NCI-H2171 treated with DMSO at 0.1 percent for 48 hours (cell line): ENCODE results near the gene KRTAP16-1.
"Not testable (repeated sequence)": the region's sequence is repeated elsewhere in the genome, so short reads cannot be mapped to it uniquely, and the experiment has no call there.

Source experiments
- DNase-seq: peaks from one replicate; lab custom pipeline; 2025; lab: John Stamatoyannopoulos, UW

KRTAP16-1 gene

DNA sequence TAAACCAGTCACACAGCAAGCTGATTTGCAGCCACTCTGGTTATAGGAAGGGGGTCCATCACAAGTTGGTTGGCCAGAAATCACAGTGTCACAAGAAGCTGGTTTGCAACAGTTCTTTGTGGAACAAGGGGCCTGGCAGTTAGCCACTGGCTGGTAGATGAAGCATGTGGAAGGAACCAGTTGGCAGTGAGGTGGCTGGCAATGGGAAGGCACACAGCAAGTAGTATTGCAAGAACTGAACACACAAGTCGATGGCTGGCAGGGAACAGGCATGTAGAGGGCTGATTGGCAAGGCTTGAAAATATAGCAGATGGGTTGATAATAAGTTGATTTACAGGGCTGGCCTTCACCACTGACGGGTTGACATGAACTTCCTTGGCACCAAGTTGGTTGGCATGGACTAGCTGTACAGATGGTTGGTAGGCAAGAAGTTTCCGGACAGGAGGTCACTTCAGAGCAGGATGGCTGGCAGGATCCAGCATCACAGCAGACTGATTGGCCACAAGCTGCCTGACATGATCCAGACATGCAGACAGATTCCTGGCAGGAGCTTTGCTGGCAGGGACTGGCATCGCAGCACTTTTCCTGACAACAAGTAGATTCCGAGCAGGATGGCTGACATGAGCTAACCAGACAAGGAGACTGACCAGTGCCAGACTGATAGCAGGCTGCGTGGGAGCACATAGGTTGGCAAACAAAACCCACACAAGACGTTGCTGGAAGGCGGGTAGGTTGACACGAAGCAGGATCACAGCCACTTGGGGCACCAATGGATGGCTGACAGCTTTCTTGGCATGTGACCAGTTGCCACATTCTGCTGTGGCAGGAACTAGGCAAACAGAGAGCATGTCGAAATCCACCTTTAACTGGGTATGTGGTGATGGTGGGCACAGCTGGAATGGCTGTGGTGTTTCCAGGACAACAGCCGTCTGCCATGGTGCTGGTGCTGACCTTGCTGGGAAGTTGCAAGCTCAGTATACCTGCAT, 6.9 kb downstream of the KRTAP16-1 start, which contains the start of gene KRTAP29-1:
TSS of gene KRTAP29-1 (minus strand) at position 936 of the 986 bp plus-strand sequence. CDS start at position 936, 0 bp downstream.
- no peak for DNase-seq

DNA sequence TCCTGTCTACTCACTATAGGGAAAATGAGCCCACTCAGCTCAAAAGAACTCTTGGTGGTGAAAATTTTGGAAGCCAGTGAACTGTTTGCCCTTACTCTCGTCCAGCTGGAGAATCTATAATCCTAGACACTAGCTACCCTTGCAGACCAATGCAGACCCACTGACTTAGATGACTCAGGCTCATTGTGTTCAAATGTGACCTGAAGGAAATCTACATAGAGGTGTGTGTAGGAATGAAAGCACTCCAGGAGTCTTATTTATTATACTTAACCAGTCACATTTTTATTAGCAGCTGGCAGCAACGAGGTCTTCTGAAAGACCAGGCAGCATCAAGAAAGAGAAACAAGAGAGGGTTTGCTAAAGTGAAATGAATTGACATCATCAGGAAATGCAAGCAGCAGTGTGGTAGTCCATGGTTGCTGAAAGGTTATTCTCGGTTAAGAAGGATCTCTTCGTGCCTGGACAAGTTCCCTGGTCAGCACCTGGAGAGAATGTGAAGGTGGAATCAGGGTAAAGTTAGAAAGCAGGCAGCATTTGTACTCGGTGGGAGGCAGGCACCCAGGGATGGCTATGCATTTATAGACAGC, 7.8 kb downstream of the KRTAP16-1 start:
- DNase-seq: no peak

DNA sequence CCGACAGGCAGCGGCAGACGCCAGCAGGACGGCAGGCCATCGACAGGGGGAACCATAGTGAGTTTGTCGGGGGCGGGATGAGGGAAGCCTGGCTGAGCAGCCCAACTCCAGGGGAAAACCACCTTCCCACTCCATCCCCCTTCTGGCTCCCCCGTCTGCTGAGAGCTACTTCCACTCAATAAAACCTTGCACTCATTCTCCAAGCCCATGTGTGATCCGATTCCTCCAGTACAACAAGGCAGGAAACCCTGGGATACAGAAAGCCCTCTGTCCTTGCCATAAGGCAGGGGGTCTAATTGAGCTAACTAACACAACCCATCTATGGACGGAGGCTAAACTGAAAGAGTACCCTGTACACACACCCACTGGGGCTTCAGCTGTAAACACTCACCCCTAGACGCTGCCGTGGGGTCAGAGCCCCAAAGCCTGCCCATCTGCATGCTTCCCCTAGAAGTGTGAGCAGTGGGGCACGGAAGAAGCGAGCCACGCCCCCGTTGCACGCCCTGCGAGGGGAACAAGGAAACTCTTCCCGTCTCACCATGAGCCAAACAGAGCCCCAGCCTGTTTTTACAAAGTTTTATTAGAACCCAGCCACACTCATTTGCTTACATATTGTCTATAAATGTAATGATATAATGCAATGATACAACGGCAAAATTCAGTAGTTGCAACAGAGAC, 10.5 kb downstream of the KRTAP16-1 start:
- DNase-seq: no peak

DNA sequence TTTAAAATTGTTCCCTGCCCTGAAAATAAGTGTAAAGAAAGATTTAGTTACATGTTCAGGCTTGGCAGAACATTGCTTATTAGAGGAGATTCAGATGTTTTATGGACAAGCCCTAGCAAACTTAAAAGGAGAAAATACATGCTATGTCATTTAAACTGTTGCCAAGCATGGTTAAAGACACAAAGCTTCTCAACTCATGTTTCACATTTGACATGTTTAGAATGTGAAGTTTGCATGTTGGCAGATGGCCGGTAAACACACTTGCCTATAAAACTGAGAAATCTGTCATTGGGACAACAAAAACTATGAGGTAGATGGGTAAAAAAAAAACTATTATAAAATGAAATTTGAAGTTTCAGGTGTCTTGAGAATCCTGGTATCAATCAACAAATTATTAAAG, 12.3 kb downstream of the KRTAP16-1 start:
- DNase-seq: no peak

DNA sequence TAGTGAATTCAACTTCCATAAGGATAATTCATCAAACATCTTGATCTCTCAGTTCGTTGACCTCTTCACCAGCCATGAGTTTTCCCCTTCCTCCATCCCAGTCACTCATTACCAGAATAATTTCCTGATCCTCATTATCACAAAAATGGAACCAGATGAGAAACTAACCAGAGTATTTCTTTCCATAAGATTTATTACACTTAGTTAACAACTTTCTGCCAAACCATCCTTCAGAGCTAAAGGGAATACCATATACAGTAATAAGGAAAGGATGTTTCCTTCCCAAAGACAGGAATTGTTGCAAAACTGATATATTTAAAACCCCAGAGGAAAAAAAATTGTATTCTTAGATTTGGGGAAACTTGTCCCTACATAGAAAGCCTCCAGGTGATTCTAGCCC, 15.1 kb downstream of the KRTAP16-1 start:
- no peak for DNase-seq

DNA sequence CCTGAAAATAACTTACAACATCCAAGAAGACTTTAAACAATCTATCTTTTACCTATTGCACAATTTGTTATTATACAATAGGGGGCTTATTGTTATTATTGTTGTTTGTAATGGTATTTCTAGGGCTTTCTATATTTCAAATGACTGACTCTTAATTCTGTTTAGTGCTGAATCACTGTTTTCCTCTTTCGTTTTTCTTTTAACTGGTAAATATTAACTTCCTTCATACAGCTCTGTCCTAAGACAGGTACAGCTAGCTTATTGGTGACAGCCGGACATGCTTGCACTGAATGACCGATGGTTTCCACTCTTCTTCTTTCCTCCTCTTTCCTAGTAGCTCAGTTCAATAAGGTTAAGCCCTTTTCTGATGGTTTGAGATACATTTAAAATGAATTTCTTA, 22.1 kb downstream of the KRTAP16-1 start:
- DNase-seq: no peak

DNA sequence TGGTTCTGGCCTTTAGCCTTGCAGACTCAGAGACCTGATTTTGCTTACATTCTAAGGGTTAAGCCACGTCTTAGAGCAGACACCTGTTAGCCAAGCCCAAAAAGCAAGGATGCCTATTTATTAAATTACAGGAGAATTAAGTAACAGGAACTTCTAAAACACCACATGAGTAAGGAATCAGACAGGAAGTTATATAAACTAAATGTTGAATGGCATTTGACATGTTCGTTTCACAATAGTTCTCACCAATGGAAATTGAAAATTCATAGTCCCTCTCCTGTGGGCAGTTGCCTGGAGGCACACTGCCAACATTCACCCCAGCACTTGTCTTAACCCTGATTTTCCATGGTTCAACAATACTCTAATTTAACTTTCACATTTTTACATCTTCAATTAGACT, 24.6 kb downstream of the KRTAP16-1 start:
- no peak for DNase-seq

DNA sequence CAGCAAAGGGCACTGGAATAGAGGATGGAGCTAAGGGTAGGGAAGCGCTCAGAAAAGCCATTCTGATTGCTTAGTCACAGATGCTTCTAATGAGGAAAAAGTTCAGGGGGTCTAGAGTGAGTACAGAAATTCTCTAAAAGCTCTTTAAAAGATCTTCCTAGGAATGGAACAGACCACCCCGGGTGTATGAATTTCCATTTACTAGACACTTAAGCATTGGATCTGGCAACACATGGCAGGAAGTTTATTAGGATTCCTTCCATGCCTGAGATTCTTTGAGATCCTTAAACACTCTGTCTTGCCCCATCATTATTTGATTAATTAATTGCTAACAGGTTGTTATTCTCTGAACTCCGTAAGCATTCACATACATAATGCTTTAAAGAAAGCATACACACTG, 25.1 kb downstream of the KRTAP16-1 start:
- DNase-seq: no peak

DNA sequence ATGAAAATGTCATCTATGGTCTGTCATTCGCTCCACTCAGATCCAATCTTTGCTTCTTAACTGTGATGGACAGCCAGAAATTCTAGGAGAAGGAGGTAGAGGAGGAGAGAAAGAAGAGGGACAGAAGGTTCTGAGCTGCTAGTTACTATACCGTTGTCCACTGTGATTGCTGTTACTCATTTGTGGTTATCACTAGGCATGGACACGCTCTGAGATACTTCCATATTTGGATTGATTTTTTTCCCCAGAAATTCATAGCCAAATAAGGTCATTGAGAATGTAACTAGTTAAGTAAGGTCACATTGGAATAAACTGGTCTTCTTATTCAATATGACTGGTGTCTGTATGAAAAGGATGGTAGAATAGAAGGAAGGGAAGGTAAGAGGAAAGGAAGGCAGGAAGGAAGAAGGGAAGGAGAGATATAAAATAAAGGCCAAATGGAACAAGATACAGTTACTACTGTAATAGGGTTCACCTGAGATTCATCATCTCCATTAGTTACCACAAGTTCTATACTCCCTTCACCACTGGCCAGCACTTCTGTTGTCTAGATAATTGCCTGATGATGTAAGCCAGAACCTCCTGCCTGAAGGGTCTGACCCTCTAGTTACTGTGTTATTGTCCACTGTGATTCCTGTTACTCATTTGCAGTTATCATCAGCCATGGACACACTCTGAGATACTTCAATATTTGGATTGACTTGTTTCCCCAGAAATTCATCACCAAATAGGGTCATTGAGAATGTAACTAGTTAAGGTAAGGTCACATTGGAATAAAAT, 30.7 kb downstream of the KRTAP16-1 start:
- no peak for DNase-seq

DNA sequence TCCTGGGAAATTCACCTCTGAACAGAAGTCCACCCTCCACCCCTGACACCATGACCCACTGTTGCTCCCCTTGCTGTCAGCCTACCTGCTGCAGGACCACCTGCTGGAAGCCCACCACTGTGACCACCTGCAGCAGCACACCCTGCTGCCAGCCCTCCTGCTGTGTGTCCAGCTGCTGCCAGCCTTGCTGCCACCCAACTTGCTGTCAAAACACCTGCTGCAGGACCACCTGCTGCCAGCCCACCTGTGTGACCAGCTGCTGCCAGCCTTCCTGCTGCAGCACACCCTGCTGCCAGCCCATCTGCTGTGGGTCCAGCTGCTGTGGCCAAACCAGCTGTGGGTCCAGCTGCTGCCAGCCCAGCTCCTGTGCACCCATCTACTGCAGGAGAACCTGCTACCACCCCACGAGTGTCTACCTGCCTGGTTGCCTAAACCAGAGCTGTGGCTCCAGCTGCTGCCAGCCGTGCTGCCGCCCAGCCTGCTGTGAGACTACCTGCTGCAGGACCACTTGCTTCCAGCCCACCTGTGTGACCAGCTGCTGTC, 33.4 kb downstream of the KRTAP16-1 start, which contains the start of gene KRTAP9-7:
TSS of gene KRTAP9-7 (plus strand) at position 51 of the 543 bp plus-strand sequence. CDS start at position 51, 0 bp downstream.
- DNase-seq: not testable (repeated sequence)

DNA sequence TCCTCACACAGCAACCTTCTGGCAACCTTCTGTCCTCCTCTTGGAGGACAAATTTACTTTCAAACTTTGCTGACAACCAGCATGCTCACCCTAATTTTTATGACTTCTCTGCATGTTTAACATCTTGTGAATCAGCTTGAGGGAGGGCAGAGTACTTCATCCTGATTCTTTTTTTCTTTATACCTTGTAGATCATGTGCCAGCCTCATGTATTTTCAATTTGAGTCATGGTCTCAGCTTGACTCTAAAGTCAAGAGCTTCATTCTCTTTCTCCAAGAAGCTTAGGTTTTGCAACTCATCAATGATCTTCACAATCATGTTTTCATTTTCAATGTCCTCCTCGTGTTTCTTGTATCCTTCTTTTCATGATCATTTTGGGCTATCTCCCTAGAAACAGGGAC, 37.3 kb downstream of the KRTAP16-1 start:
- DNase-seq: no peak

DNA sequence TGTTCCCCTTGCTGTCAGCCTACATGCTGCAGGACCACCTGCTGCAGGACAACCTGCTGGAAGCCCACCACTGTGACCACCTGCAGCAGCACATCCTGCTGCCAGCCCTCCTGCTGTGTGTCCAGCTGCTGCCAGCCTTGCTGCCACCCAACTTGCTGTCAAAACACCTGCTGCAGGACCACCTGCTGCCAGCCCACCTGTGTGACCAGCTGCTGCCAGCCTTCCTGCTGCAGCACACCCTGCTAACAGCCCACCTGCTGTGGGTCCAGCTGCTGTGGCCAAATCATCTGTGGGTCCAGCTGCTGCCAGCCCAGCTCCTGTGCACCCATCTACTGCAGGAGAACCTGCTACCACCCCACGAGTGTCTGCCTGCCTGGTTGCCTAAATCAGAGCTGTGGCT, 37.8 kb downstream of the KRTAP16-1 start:
- not testable (repeated sequence) for DNase-seq

DNA sequence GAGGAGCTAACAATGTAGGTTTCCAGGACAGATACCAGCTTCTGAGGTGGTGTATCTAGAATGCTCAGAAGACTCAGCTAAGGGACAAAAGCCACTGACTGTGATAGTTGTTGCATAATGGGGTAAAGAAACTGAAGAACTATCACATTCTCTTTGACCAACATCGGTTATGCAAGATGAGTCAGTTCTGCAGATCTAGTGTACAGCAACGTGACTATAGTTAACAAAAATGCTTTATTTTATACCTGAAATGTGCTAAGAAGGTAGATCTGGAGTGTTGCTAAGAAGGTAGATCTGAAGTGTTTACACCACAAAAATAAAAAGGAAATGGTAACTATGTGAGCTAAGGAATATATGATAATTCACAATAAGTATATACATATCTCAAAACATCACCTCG, 41.4 kb downstream of the KRTAP16-1 start:
- DNase-seq: no peak

DNA sequence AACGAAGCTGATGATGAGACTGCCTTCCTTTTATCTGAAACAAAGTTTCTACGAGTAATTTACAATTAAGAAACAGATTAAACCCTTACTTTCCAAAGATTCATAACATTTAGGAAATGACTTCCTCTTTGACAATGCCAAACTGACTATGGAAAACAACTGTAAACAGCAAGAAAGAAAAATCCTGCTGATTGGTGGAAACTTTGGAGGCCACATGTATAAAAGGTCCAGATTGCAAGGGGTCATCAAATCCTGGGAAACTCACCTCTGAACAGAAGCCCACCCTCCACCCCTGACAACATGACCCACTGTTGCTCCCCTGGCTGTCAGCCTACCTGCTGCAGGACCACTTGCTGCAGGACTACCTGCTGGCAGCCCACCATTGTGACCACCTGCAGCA, 44.0 kb downstream of the KRTAP16-1 start, which contains the start of gene KRTAP9-6:
TSS of gene KRTAP9-6 (plus strand) at position 301 of the 400 bp plus-strand sequence. CDS start at position 301, 0 bp downstream.
- no peak for DNase-seq

DNA sequence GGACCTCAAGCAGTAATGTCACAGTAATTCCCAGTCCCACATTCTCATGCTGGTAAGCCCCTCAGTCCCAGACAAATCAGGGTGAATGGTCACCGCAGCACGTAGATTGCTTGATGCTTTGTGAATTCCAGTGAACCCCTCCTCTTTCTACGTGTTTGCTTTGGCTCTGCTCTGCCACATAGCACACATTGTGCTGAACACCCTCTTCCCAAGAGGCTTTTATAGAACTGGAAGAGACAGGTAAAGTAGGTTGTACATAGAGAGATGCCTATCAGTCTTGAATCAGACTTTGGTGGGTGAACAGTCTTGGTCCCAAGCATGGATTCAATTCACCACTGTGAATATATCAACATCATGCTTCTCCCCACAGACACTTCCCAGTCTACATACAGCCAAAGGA, 44.5 kb downstream of the KRTAP16-1 start:
- no peak for DNase-seq

DNA sequence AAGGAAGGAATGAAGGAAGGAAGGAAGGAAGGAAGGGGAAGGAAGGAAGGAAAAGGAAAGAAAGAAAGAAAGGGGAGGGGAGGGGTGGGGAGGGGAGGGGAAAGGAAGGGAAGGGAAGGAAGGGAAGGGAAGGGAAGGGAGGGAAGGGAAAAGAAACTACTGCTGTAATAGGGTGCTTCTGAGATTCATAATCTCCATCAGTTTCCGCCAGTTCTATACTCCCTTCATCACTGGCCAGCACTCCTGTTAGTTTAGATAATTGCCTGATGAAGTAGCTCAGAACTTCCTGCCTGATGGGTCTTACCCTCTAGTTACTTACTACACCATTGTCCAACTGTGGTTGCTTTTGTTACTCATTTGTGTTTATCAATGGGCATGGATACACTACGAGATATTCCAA, 45.9 kb downstream of the KRTAP16-1 start:
- DNase-seq: no peak

DNA sequence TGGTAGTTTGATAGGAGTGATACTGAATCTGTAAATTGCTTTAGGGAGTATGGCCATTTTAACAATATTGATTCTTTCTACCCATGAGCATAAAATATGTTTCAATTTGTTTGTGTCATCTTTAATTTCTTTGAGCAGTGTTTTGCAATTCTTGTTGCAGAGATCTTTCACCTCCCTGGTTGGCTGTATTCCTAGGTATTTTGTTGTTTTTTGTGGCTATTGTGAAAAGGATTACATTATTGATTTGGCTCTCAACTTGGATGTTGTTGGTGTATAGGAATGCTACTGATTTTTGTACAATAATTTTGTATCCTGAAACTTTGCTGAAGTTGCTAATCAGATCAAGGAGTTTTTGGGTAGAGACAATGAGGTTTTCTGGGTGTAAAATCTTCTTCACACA, 50.7 kb downstream of the KRTAP16-1 start:
- no peak for DNase-seq
